A549 (cell line): ENCODE data around the gene MDFIC. TPM values are rescaled to one million over a fixed set of nuclear protein-coding genes. Genes with fewer than 3 reads are reported as not detected.

Experiments
- ATAC-seq, 2 experiments: fragments of 200-7000 bp in 1 of 2; fragments of >200 bp in 1 of 2; cut with Nextera tagmentation in 1 of 2; cut with Tn5 transposase in 1 of 2; 3 replicates each; pipeline versions ENCODE4 v1.8.0 to v1.9.1; 2018 to 2020; ENCODE audit warnings: mild to moderate bottlenecking in 1 of 2, moderate library complexity in 1 of 2
- CTCF ChIA-PET: fragments of 300-600 bp; sonication (Branson Sonifier 250); formaldehyde crosslinking; extraction: SDS; loops from one replicate; lab custom pipeline; 2021; ENCODE audit warnings: antibody characterized with exemption, inconsistent platforms; lab: Yijun Ruan, JAX
- POLR2A ChIA-PET: fragments of 350-600 bp; formaldehyde crosslinking; extraction: SDS; loops from one replicate; lab custom pipeline; 2021; ENCODE audit warnings: antibody characterized with exemption, inconsistent platforms; lab: Yijun Ruan, JAX
- DNase-seq, 2 experiments: peaks; one replicate each; pipeline versions ENCODE4 v3.0.0 to v3.0.0-alpha.2; 2011 to 2016; ENCODE audit warnings: low read depth in 1 of 2, low spot score in 1 of 2
- FAIRE-seq: peaks from 2 replicates; lab custom pipeline; 2011; peaks lifted over from hg19 to GRCh38; lab: Jason Lieb, UNC
- H3K27ac ChIP-seq, 2 experiments: fragments of >200 bp; sonication (Bioruptor Twin); formaldehyde crosslinking; 3 replicates each; pipeline ENCODE4 v1.5.1; 2016 to 2017
- H3K4me1 ChIP-seq: fragments of >200 bp; sonication (Bioruptor Twin); formaldehyde crosslinking; 3 replicates; pipeline ENCODE4 v1.6.1; 2016
- H3K4me2 ChIP-seq: fragments of >200 bp; sonication (Bioruptor Twin); formaldehyde crosslinking; 3 replicates; pipeline ENCODE4 v1.6.1; 2016
- H3K4me3 ChIP-seq: fragments of >200 bp; sonication (Bioruptor Twin); formaldehyde crosslinking; 3 replicates; pipeline ENCODE4 v1.5.1; 2016
- H3K9me3 ChIP-seq: fragments of >200 bp; sonication (Bioruptor Twin); formaldehyde crosslinking; 3 replicates; pipeline ENCODE4 v1.6.1; 2016
- BCL3 ChIP-seq: fragments of >200 bp; sonication (Bioruptor Twin); formaldehyde crosslinking; IDR thresholded peaks from 3 replicates; pipeline ENCODE4 v1.6.1; 2016
- BHLHE40 ChIP-seq: IDR thresholded peaks from 2 replicates; pipeline ENCODE4 v1.6.1; 2012; ENCODE audit warnings: low read depth, low read length, inconsistent platforms
- CHD2 ChIP-seq: fragments of 150-350 bp; IDR thresholded peaks from 2 replicates; pipeline ENCODE4 v1.6.1; 2014; ENCODE audit warnings: low read length; ENCODE audit not compliant: partially characterized antibody
- CHD4 ChIP-seq: fragments of 200-600 bp; sonication (generic); IDR thresholded peaks from 2 replicates; pipeline ENCODE4 v1.6.1; 2016; ENCODE audit warnings: antibody characterized with exemption, mild to moderate bottlenecking, borderline replicate concordance
- E2F6 ChIP-seq: IDR thresholded peaks from 2 replicates; pipeline ENCODE4 v1.6.1; 2012; ENCODE audit warnings: low read depth, borderline replicate concordance
- EHMT2 ChIP-seq: fragments of 200-600 bp; sonication (generic); IDR thresholded peaks from 2 replicates; pipeline ENCODE4 v1.6.1; 2016; ENCODE audit warnings: antibody characterized with exemption, low read depth, mild to moderate bottlenecking, moderate library complexity
- HES2 ChIP-seq: fragments of >200 bp; sonication (Bioruptor Twin); formaldehyde crosslinking; IDR thresholded peaks from 2 replicates; pipeline ENCODE4 v1.6.1; 2016
- HEYL ChIP-seq: fragments of 250-450 bp; sonication (Bioruptor Pico); IDR thresholded peaks from 2 replicates; pipeline ENCODE4 v1.8.0; 2021; ENCODE audit warnings: mild to moderate bottlenecking, moderate library complexity
- HMGXB4 ChIP-seq: fragments of 250-450 bp; sonication (Bioruptor Pico); IDR thresholded peaks from 2 replicates; pipeline ENCODE4 v1.5.0; 2021; ENCODE audit warnings: mild to moderate bottlenecking, moderate library complexity, borderline replicate concordance
- JUN ChIP-seq, 2 experiments: fragments of >200 bp; sonication (Bioruptor Twin); formaldehyde crosslinking; IDR thresholded peaks; 2 replicates in 1 of 2; 3 replicates in 1 of 2; pipeline ENCODE4 v1.6.1; 2016 to 2017
- NFE2L2 ChIP-seq: fragments of 150-350 bp; conservative IDR thresholded peaks from 2 replicates; pipeline ENCODE4 v1.6.1; 2014; ENCODE audit warnings: low read length
- NR3C1 ChIP-seq: fragments of >200 bp; sonication (Bioruptor Twin); formaldehyde crosslinking; IDR thresholded peaks from 3 replicates; pipeline ENCODE4 v1.6.1; 2017
- POLR2A ChIP-seq: IDR thresholded peaks from 2 replicates; pipeline ENCODE4 v1.6.1; 2012; ENCODE audit warnings: mild to moderate bottlenecking, low read length
- RAD21 ChIP-seq, 2 experiments: fragments of >200 bp in 1 of 2; sonication (Bioruptor Twin) in 1 of 2; formaldehyde crosslinking in 1 of 2; IDR thresholded peaks in 1 of 2; conservative IDR thresholded peaks in 1 of 2; 2 replicates in 1 of 2; 3 replicates in 1 of 2; pipeline ENCODE4 v1.6.1; 2012 to 2018; ENCODE audit warnings: inconsistent platforms in 1 of 2
- RARB ChIP-seq: fragments of 250-450 bp; sonication (Bioruptor Pico); IDR thresholded peaks from 2 replicates; pipeline ENCODE4 v1.8.0; 2021; ENCODE audit warnings: mild to moderate bottlenecking, moderate library complexity
- RCOR1 ChIP-seq: fragments of 150-350 bp; IDR thresholded peaks from 2 replicates; pipeline ENCODE4 v1.6.1; 2014; ENCODE audit warnings: antibody characterized with exemption, low read length, low read depth
- REST ChIP-seq: fragments of 200-600 bp; sonication (generic); IDR thresholded peaks from 2 replicates; pipeline ENCODE4 v1.6.1; 2016; ENCODE audit warnings: antibody characterized with exemption, mild to moderate bottlenecking, moderate library complexity
- SMC3 ChIP-seq: fragments of >200 bp; sonication (Bioruptor Twin); formaldehyde crosslinking; IDR thresholded peaks from 3 replicates; pipeline ENCODE4 v1.6.1; 2018; ENCODE audit warnings: inconsistent platforms
- SREBF2 ChIP-seq: fragments of 450-650 bp; IDR thresholded peaks from 2 replicates; pipeline ENCODE4 v1.6.1; 2014; ENCODE audit warnings: mild to moderate bottlenecking, moderate library complexity
- WGBS: methylation state at CpG from one replicate; pipeline ENCODE4 v1.1.6; 2017; ENCODE audit errors: missing lambda C conversion rate; 5-methylcytosine and 5-hydroxymethylcytosine counted together
- polyA plus RNA-seq, 4 experiments: library from polyadenylated mRNA; depleted of rRNA in 3 of 4; stranded (reverse); fragments of >200 nt; fragmentation: RNase III in 1 of 4; extraction: RNeasy Plus Mini Kit Qiagen cat#74134 plus additional on column Dnase treatment in 1 of 4; gene quantifications; 2 replicates in 3 of 4; 3 replicates in 1 of 4; pipeline ENCODE4 v1.2.3, GENCODE V29; 2011 to 2017

The MDFIC gene
- polyA plus RNA-seq, 2 of the 4 experiments (the other 2 are of a cell fraction) = 19.5 to 30.6 TPM

GRCh38 chr7:114942446-114943175, 20.7 kb downstream of the MDFIC start:
- H3K4me2 ChIP-seq = no peak overlapping the region
- H3K27ac ChIP-seq = no peak overlapping the region
- no peaks in the 10 kb centered on the region for H3K4me1 ChIP-seq
- ChIA-PET CTCF (interaction anchor here (0.7 kb wide), 1 partner anchor 17 kb away, joined by 3 read pairs; no protein-coding TSS in a partner anchor), POLR2A (no interaction called here)
- WGBS = 79% methylated on average over 9 of the region's 9 CpGs
- FAIRE-seq = no peak
- no peak overlapping the region for H3K4me3 ChIP-seq
- no peaks in the 10 kb centered on the region for H3K9me3 ChIP-seq
- DNase-seq = no peak
- no peak for ATAC-seq
- TF ChIP-seq BHLHE40 (no peak), POLR2A (no peak)
- TF ChIP-seq, all 56 proteins: peak for 0

- 80% methylated on average over 1 of the region's 1 CpG for WGBS
- no peaks in the 10 kb centered on the region for H3K4me1 ChIP-seq
- DNase-seq (no peak), ATAC-seq (no peak), FAIRE-seq (no peak)
- no peak overlapping the region for H3K4me2 ChIP-seq
- no peak overlapping the region for H3K4me3 ChIP-seq
- no peak overlapping the region for H3K27ac ChIP-seq
- no peaks in the 10 kb centered on the region for H3K9me3 ChIP-seq
- TF ChIP-seq RARB = no peak
- no peak for TF ChIP-seq NR3C1
- no peak for TF ChIP-seq E2F6
- no peak for TF ChIP-seq CHD2
- TF ChIP-seq RCOR1 = no peak
- TF ChIP-seq EHMT2 = no peak
- TF ChIP-seq BCL3 = no peak
- no peak for TF ChIP-seq JUN (IDR thresholded peaks at IDR 0.05)
- TF ChIP-seq, all 56 proteins: peak for 0
- CTCF ChIA-PET = interaction anchor here (0.8 kb wide), 1 partner anchor 23 kb away, joined by 3 read pairs; no protein-coding TSS in a partner anchor
- POLR2A ChIA-PET = no interaction called here
Observed at GRCh38 chr7:114943530-114943929, 21.6 kb downstream of the MDFIC start.

GRCh38 chr7:114943953-114944744, 22.3 kb downstream of the MDFIC start:
- DNase-seq (no peak), FAIRE-seq (no peak), ATAC-seq (no peak)
- Histone ChIP-seq H3K4me2 (no peak overlapping the region), H3K9me3 (no peaks in the 10 kb centered on the region), H3K4me3 (no peak overlapping the region), H3K4me1 (no peaks in the 10 kb centered on the region), H3K27ac (no peak overlapping the region)
- POLR2A ChIA-PET = no interaction called here
- CTCF ChIA-PET = interaction anchor here (0.8 kb wide), 1 partner anchor 23 kb away, joined by 3 read pairs; no protein-coding TSS in a partner anchor
- WGBS = 91% methylated on average over 3 of the region's 3 CpGs
- TF ChIP-seq SMC3 (no peak), HEYL (no peak), JUN (IDR thresholded peaks at IDR 0.05) (no peak), NFE2L2 (no peak), HES2 (no peak), RAD21 (conservative IDR thresholded peaks at IDR 0.05 in 1 of 2, IDR thresholded peaks at IDR 0.05 in 1 of 2) (no peak), REST (no peak), POLR2A (no peak), E2F6 (no peak), SREBF2 (no peak), CHD2 (no peak), HMGXB4 (no peak), CHD4 (no peak)
